ENCODE measurements around the gene TMEM221. TPM values are rescaled to one million over a fixed set of nuclear protein-coding genes. Genes with fewer than 3 reads are reported as not detected.
A peak's percentile ranks its signal among the peaks of the same experiment; 100 is the strongest.

The TMEM221 gene
- total RNA-seq, 1 experiment from 2014 or later = 3.4 TPM

GRCh38 chr19:17450264-17451075 lies 2.0 kb upstream of the TMEM221 start:
- Histone ChIP-seq H3K27me3 (ENCODE audit: insufficient read depth, low read length) (no peaks in the 10 kb centered on the region), H3K9me3 (ENCODE audit: control insufficient read depth in 1 of 2, insufficient read depth in 1 of 2, low read depth in 1 of 2, low read length in 2 of 2) (no peaks in the 10 kb centered on the region), H4K20me1 (ENCODE audit: insufficient read depth) (no peaks in the 10 kb centered on the region), H3K9ac (ENCODE audit: low read length) (peak overlapping the region; percentile 35), H3K4me2 (ENCODE audit: low read length) (peak overlapping the region; percentile 91), H3K4me1 (ENCODE audit: control insufficient read depth in 1 of 2, insufficient read depth in 2 of 2, low read length in 2 of 2) (peaks cover 24 to 50% of the 10 kb centered on the region in 2 experiments), H3K79me2 (ENCODE audit: insufficient read depth, low read length) (no peaks in the 10 kb centered on the region), H3K9me2 (ENCODE audit: insufficient read depth) (no peaks in the 10 kb centered on the region), H3K36me3 (ENCODE audit: control insufficient read depth in 1 of 2, insufficient read depth in 2 of 2, low read length in 2 of 2) (no peaks in the 10 kb centered on the region), H3K27ac (ENCODE audit: low read depth, low read length) (peak overlapping the region; percentile 79), H2AFZ (ENCODE audit: low read depth, low read length, poor library complexity, severe bottlenecking) (no peak overlapping the region), H3K4me3 (replicated peaks in 1 of 2; ENCODE audit: low read depth in 1 of 2, low read length in 2 of 2) (peak overlapping the region in 1 of 2 experiments; percentile 6; a peak in 1 of 4 replicates)
- RAD21 ChIA-PET (ENCODE audit: low non-redundant PET in 1 of 2, low total read pairs in 2 of 2, uncharacterized antibody in 2 of 2, unreplicated experiment in 2 of 2) = interaction anchor here (0.7 kb wide), 2 partner anchors 47 to 123 kb away, joined by 3 to 7 read pairs; no protein-coding TSS in a partner anchor
- POLR2A ChIA-PET = interaction anchor here (0.9 kb wide), 1 partner anchor 31 kb away, joined by 4 read pairs; the partner anchor contains the start of gene MVB12A
- ATAC-seq (peak; percentile 57), DNase-seq (ENCODE audit: low read depth, low spot score) (peak; percentile 88)
- intact Hi-C loops (cut with micrococcal nuclease) = loop anchor here (5.0 to 10.0 kb wide), 2 partner anchors 53 to 234 kb away; partner anchors contain the start of gene UNC13A
- CTCF ChIA-PET = interaction anchor here (0.9 to 2.7 kb wide), 3 partner anchors 9 to 57 kb away, joined by 3 to 8 read pairs (median 6); no protein-coding TSS in a partner anchor
- no TSS peak for BruUV-seq (replicated peaks)
- peak; percentile 65 for TF ChIP-seq POLR2AphosphoS5 (IDR thresholded peaks at IDR 0.05; ENCODE audit: low read depth, low read length)
- no peak for TF ChIP-seq REST (IDR thresholded peaks at IDR 0.05; ENCODE audit: low read depth)
- no peak for TF ChIP-seq EZH2 (IDR thresholded peaks at IDR 0.05)
- TF ChIP-seq RAD21 (IDR thresholded peaks at IDR 0.05; ENCODE audit: low read depth) = no peak
- no peak for TF ChIP-seq ZFX (IDR thresholded peaks at IDR 0.05)
- TF ChIP-seq FOSL1 (IDR thresholded peaks at IDR 0.05; ENCODE audit: low read depth) = peak; percentile 90
- TF ChIP-seq EZH2phosphoT487 (IDR thresholded peaks at IDR 0.05; ENCODE audit: borderline replicate concordance) = no peak
- no peak for TF ChIP-seq ELF1 (IDR thresholded peaks at IDR 0.05; ENCODE audit: borderline replicate concordance, low read depth)
- TF ChIP-seq ZBTB33 (IDR thresholded peaks at IDR 0.05; ENCODE audit: extremely low read depth, insufficient replicate concordance, low read length) = no peak
- peak; percentile 22 for TF ChIP-seq TCF7L2 (IDR thresholded peaks at IDR 0.05; ENCODE audit: borderline replicate concordance, extremely low read depth, insufficient read depth, insufficient read length)
- peak; percentile 25 for TF ChIP-seq YY1 (IDR thresholded peaks at IDR 0.05; ENCODE audit: extremely low read depth, insufficient replicate concordance, low read depth, low read length)
- peak; percentile 94 for TF ChIP-seq JUND (IDR thresholded peaks at IDR 0.05)
- peak; percentile 90 for TF ChIP-seq MAX (IDR thresholded peaks at IDR 0.05)
- TF ChIP-seq EGR1 (IDR thresholded peaks at IDR 0.05; ENCODE audit: low read depth) = peak; percentile 31; the same call in 1 of the 2 replicates
- TF ChIP-seq SIN3A (IDR thresholded peaks at IDR 0.05; ENCODE audit: low read depth) = peak; percentile 96
- no peak for TF ChIP-seq CTCF (IDR thresholded peaks at IDR 0.05 in 2 of 3, conservative IDR thresholded peaks at IDR 0.05 in 1 of 3; ENCODE audit: borderline replicate concordance in 1 of 3, insufficient read depth in 1 of 3, low read depth in 2 of 3, low read length in 2 of 3)
- TF ChIP-seq CBX3 (IDR thresholded peaks at IDR 0.05; ENCODE audit: low read depth) = peak; percentile 86
- TF ChIP-seq ZNF274 (IDR thresholded peaks at IDR 0.05; ENCODE audit: low read depth, low read length) = no peak
